Right forelimb (tissue), 1 donor: ENCODE measurements around the gene CPA2.
"Not testable (repeated sequence)": the region's sequence is repeated elsewhere in the genome, so short reads cannot be mapped to it uniquely, and the experiment has no call there.

Source experiments
- DNase-seq: peaks from one replicate; pipeline ENCODE4 v3.0.0-alpha.2; 2018

CPA2 gene

DNA sequence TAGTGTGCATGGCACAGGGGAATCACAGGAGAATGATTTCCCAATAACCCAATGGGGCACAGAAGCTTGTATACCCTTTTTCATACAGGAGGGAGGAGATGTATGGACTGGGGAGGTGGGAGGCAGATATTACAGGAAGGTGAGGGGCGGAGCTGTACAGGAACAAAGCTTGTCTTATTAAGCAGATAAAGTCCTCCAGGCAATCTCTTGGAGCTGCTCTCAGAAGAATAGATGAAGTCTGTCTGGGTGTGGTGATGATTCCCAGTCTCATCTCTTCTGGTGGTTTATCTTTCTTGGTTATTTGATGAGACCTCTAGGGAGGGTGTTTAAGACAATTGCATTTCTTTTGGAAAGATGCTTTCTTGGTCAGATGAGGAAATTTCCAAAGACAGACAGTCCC, 52.9 kb downstream of the CPA2 start:
- DNase-seq = no peak

- DNase-seq = not testable (repeated sequence)
Measured at GRCh38 chr7:130321542-130322229, 55.0 kb downstream of the CPA2 start.

- DNase-seq = no peak
Measured at GRCh38 chr7:130322615-130323014, 56.0 kb downstream of the CPA2 start.

GRCh38 chr7:130324306-130324943, 57.8 kb downstream of the CPA2 start:
- DNase-seq = no peak

DNA sequence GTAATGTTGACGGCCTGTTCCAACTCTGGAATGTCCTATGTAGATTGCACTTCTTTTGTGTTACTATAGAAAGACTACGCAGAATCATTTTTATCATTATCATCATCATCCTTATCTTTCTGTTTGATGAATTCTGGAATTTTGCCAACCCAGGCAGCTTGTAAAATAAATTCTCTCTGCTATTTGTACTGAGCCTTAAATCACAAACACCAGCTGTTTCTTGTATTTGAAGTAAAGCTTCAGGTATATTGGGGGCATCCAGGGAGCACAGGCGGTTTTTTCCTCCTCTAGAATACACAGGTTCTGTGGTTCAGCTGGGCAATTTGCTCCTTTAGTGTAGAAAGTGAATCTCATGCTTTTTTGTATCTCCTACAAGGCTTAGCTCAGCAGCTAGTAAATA, 63.0 kb downstream of the CPA2 start:
- DNase-seq = no peak

DNA sequence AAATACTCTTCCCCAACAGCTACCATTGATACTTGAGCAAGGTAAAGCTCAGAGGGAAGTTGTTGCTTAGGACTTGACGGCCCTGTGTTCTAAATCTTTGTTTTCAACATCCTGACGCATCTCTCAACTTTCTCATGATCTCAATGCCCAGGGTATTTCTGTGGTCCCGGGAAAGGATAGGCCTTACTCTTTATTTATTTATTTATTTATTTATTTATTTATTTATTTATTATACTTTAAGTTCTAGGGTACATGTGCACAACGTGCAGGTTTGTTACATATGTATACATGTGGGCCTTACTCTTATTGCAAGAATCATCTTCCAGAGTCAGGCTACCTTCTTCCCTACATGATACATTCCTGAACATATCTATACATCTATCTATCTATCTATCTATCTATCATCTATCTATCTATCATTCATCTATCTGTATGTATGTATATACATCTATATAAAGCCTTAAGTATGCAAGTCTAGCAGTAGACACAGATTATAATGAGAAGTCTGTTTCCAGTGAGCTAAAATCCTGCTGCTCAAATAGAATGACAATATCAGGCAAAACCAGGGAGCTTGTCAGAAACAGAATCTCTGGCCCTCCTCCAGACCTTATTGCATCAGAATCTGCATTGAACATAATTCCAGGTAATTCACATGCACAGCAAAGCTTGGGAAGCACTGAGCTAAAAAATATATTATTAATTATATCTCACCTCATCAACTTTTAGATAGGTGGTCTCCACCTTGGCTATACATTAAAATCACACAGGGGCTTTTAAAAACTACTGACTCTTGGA, 65.8 kb downstream of the CPA2 start:
- no peak for DNase-seq

DNA sequence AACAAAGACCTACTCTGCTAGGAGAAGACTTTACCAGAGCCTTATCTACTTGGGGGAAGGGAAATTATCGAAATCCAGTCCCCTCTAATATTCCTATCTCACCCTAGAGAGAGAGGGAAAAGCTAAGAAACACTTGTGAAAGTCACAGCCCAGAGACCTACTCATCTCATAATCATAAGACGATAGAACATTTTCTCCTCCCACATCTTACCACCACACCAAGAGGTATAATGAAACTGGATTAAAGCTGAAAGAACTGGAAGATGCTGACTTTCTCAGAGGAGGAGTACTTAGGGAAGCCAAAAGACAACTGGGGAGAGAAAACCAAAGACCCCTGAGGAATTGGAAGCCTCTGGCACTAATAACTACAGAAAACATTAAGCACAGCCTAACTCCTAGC, 67.2 kb downstream of the CPA2 start:
- no peak for DNase-seq

DNA sequence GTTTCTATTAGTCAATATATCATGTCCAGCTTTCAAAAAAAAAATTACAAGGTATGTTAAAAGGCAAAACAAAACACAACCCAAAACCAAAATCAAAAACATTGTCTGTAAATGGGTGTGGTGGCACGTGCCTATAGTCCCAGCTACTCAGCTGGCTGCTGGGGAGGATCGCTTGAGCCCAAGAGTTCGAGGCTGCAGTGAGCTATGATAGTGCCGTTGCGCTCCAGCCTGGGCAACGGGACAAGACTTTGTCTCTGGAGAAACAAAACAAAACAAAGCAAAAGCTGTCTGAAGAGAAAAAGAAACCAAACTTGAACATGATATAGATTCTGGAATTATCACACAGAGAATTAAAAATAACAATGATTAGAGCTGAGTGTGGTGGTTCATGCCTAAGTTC, 67.6 kb downstream of the CPA2 start:
- DNase-seq = peak; percentile 65

- no peak for DNase-seq
Measured at GRCh38 chr7:130337410-130337971, 70.8 kb downstream of the CPA2 start.

GRCh38 chr7:130338233-130338632, 71.6 kb downstream of the CPA2 start:
- no peak for DNase-seq
